22Rv1 (cell line): Measurements from ENCODE around the gene CALHM3.
"Not testable (repeated sequence)": the region's sequence is repeated elsewhere in the genome, so short reads cannot be mapped to it uniquely, and the experiment has no call there.

Experiments used
- CTCF ChIP-seq: fragments of 450-650 bp; IDR thresholded peaks from 2 replicates; pipeline ENCODE4 v1.5.1; 2017; ENCODE audit warnings: mild to moderate bottlenecking
- ZFX ChIP-seq: fragments of 450-650 bp; IDR thresholded peaks from 2 replicates; pipeline ENCODE4 v1.6.1; 2017; ENCODE audit warnings: antibody characterized with exemption, borderline replicate concordance

GRCh38 chr10:103503777-103504176 is 24.7 kb upstream of the CALHM3 start:
- TF ChIP-seq CTCF, ZFX: not testable (repeated sequence)
